ENCODE measurements around the gene NDUFB2. TPM values are rescaled to one million over a fixed set of nuclear protein-coding genes. Genes with fewer than 3 reads are reported as not detected.

NDUFB2 gene
- total and polyA plus RNA-seq, 2 of the 13 experiments (the other 11 are each of a cell fraction or from before 2014, with no cell fraction given): 206 to 221 TPM

- no peak for TF ChIP-seq ISX (CRISPR knock-in tag; conservative IDR thresholded peaks at IDR 0.05)
- no peak for TF ChIP-seq SAFB2 (CRISPR knock-in tag; IDR thresholded peaks at IDR 0.05; ENCODE audit: borderline replicate concordance, low read depth)
- TF ChIP-seq, protein P1, sequence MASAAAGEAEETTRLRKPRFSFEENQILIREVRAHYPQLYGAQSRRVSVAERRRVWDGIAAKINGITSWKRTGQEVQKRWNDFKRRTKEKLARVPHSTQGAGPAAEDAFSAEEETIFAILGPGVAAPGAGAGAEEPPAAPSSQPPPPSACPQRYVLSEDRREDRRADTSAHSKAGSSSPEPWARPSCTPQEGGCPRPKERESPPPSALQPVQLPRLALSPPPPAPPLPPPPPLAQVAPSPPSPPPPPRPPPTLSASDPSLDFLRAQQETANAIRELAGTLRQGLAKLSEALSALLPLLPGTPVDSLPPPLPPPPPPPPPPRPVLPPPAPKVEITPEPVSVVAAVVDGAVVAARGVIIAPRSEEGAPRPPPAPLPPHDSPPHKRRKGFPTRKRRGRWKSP (CRISPR knock-in tag; IDR thresholded peaks at IDR 0.05): no peak
- 0 out of 2 replicates have a peak, but pooled peaks have one; percentile 22 for TF ChIP-seq REPIN1 (CRISPR knock-in tag; IDR thresholded peaks at IDR 0.05; ENCODE audit: borderline replicate concordance, low read depth)
- no peak for TF ChIP-seq CSRNP2 (CRISPR knock-in tag; conservative IDR thresholded peaks at IDR 0.05; ENCODE audit: low read depth)
- TF ChIP-seq, protein P2, sequence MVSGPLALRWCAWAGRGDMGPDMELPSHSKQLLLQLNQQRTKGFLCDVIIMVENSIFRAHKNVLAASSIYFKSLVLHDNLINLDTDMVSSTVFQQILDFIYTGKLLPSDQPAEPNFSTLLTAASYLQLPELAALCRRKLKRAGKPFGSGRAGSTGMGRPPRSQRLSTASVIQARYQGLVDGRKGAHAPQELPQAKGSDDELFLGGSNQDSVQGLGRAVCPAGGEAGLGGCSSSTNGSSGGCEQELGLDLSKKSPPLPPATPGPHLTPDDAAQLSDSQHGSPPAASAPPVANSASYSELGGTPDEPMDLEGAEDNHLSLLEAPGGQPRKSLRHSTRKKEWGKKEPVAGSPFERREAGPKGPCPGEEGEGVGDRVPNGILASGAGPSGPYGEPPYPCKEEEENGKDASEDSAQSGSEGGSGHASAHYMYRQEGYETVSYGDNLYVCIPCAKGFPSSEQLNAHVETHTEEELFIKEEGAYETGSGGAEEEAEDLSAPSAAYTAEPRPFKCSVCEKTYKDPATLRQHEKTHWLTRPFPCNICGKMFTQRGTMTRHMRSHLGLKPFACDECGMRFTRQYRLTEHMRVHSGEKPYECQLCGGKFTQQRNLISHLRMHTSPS (CRISPR knock-in tag; IDR thresholded peaks at IDR 0.05; ENCODE audit: low read depth): no peak
- TF ChIP-seq, protein P3, sequence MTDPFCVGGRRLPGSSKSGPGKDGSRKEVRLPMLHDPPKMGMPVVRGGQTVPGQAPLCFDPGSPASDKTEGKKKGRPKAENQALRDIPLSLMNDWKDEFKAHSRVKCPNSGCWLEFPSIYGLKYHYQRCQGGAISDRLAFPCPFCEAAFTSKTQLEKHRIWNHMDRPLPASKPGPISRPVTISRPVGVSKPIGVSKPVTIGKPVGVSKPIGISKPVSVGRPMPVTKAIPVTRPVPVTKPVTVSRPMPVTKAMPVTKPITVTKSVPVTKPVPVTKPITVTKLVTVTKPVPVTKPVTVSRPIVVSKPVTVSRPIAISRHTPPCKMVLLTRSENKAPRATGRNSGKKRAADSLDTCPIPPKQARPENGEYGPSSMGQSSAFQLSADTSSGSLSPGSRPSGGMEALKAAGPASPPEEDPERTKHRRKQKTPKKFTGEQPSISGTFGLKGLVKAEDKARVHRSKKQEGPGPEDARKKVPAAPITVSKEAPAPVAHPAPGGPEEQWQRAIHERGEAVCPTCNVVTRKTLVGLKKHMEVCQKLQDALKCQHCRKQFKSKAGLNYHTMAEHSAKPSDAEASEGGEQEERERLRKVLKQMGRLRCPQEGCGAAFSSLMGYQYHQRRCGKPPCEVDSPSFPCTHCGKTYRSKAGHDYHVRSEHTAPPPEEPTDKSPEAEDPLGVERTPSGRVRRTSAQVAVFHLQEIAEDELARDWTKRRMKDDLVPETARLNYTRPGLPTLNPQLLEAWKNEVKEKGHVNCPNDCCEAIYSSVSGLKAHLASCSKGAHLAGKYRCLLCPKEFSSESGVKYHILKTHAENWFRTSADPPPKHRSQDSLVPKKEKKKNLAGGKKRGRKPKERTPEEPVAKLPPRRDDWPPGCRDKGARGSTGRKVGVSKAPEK (CRISPR knock-in tag; IDR thresholded peaks at IDR 0.05; ENCODE audit: borderline replicate concordance): no peak
- TF ChIP-seq ZNF580 (CRISPR knock-in tag; IDR thresholded peaks at IDR 0.05; ENCODE audit: borderline replicate concordance, low read depth): no peak
- TF ChIP-seq MAF1 (CRISPR knock-in tag; IDR thresholded peaks at IDR 0.05; ENCODE audit: borderline replicate concordance): no peak
- no peak for TF ChIP-seq SMARCE1 (IDR thresholded peaks at IDR 0.05; ENCODE audit: borderline replicate concordance)
- no peak for TF ChIP-seq SP140L (CRISPR knock-in tag; IDR thresholded peaks at IDR 0.05; ENCODE audit: borderline replicate concordance)
- TF ChIP-seq CHD2 (IDR thresholded peaks at IDR 0.05; ENCODE audit: low read depth, low read length): no peak
- no peak for TF ChIP-seq CBX1 (IDR thresholded peaks at IDR 0.05; ENCODE audit: low read depth)
- no peak for TF ChIP-seq ZFAT (CRISPR knock-in tag; conservative IDR thresholded peaks at IDR 0.05)
- TF ChIP-seq GTF3A (CRISPR knock-in tag; conservative IDR thresholded peaks at IDR 0.05): no peak
- no peak for TF ChIP-seq TAF15 (IDR thresholded peaks at IDR 0.05; ENCODE audit: low read depth, low read length, poor library complexity, severe bottlenecking)
- no peak for TF ChIP-seq ZNF691 (CRISPR knock-in tag; IDR thresholded peaks at IDR 0.05; ENCODE audit: borderline replicate concordance, low read depth)
- TF ChIP-seq, protein P4, sequence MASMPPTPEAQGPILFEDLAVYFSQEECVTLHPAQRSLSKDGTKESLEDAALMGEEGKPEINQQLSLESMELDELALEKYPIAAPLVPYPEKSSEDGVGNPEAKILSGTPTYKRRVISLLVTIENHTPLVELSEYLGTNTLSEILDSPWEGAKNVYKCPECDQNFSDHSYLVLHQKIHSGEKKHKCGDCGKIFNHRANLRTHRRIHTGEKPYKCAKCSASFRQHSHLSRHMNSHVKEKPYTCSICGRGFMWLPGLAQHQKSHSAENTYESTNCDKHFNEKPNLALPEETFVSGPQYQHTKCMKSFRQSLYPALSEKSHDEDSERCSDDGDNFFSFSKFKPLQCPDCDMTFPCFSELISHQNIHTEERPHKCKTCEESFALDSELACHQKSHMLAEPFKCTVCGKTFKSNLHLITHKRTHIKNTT (CRISPR knock-in tag; IDR thresholded peaks at IDR 0.05): no peak
- no peak for TF ChIP-seq ONECUT2 (CRISPR knock-in tag; IDR thresholded peaks at IDR 0.05)
Measured at GRCh38 chr7:140673063-140673773, 23.3 kb upstream of the NDUFB2 start (continued).
